HG02870 (cell line): ENCODE results near the gene PBRM1.
"Not testable (repeated sequence)": the region's sequence is repeated elsewhere in the genome, so short reads cannot be mapped to it uniquely, and the experiment has no call there.

Experiments used
- ATAC-seq: cut with Tn5 transposase; IDR thresholded peaks from one replicate; pipeline ENCODE4 v1.9.1; 2021; ENCODE audit warnings: mild to moderate bottlenecking, moderate library complexity; ENCODE audit not compliant: unreplicated experiment

PBRM1 gene

GRCh38 chr3:52704611-52705437, 19.1 kb upstream of the PBRM1 start:
- ATAC-seq = no peak

GRCh38 chr3:52703341-52703740, 17.6 kb upstream of the PBRM1 start:
- no peak for ATAC-seq

- ATAC-seq = no peak
Observed at GRCh38 chr3:52697632-52697965, 11.9 kb upstream of the PBRM1 start.

GRCh38 chr3:52696830-52697631, 11.3 kb upstream of the PBRM1 start:
- ATAC-seq = no peak

GRCh38 chr3:52695798-52696671, 10.3 kb upstream of the PBRM1 start:
- no peak for ATAC-seq

DNA sequence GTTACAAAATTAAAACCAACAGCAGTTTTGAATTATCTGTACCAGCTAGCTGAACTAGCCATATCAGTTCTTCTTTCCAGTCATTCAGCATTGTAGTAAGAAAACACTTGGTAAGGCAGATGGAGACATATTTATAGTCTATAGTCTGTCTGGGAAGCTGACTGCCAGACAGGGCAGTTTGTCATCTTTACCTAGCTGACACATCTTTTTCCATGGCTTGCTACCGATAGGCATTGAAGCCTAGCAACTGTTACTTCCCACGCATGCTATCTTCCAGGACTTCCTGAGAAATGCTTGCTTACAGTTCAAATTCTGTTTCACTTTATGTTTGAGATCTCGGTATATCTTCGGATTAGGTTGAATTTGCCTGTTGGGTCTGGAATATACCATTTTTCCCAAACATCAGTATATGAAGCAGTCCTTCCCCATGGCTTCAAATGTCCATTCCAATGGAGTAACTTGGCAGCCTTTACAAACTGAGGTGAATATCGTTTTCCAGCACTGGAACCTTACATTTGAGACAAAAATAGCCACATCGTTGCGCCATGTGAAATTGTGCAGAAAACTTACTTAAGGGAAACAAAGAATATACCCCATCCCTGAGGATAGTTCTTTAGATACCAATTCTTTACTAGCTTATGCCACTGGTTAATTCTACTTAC, 8.9 kb upstream of the PBRM1 start:
- no peak for ATAC-seq

- no peak for ATAC-seq
Observed at GRCh38 chr3:52693071-52693470, 7.4 kb upstream of the PBRM1 start.

GRCh38 chr3:52690560-52690959, 4.8 kb upstream of the PBRM1 start:
- ATAC-seq = no peak

GRCh38 chr3:52689151-52689550, 3.4 kb upstream of the PBRM1 start:
- no peak for ATAC-seq

DNA sequence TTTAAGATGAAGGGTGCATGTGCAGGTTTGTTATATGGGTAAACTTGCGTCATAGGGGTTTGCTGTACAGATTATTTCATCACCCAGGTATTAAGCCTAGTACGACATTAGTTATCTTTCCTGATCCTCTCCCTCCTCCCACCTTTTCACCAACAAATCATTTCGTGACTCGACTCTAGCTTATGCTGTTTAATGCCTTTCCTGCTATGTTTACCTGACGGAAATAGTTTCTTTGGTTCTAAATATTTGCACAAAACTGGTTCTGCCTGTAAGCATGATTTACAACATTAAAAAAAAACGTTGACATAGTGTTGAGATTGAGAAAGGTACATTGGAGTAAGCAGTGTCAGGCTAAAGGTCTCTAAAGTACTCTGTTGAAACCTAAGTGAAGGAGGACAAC, 2.6 kb upstream of the PBRM1 start:
- ATAC-seq = no peak

DNA sequence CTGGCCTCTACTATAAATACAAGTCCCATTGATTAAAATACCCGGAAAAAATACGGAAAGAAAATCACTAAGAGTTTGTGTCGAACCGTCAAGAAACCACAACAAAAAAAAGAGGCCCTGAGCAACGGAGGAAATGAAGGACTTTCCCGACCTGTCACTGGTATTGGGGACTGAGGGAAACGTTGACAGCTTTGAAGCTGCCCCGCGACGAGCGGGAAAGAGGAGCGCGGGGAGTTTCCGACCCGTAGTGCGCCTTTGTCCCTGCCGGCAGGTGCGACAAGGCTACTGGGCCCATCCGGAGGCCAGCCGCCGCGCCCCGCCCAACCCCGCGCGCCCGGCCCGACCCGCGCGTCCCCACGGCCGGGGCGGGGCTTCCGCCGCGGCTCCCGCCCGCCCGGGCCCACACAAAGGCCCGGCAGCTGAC, 416 bp downstream of the PBRM1 start:
- peak; percentile 62 for ATAC-seq

- no peak for ATAC-seq
Observed at GRCh38 chr3:52684184-52684583, 1.5 kb downstream of the PBRM1 start.

DNA sequence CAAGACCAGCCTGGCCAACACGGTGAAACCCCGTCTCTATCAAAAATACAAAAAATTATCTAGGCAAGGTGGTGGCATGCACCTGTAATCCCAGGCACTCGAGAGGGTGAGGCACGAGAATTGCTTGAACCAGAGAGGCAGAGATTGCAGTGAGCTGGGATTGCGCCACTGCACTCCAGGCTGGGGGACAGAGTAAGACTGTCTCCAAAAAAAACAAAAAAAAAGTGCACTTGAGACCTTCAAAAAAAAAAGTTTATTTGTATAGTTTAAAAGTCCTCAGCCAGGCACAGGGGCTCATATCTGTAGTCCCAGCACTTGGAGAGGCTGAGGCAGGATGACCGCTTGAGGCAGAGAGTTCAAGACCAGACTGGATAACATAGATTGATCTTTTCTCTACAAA, 2.1 kb downstream of the PBRM1 start:
- no peak for ATAC-seq

DNA sequence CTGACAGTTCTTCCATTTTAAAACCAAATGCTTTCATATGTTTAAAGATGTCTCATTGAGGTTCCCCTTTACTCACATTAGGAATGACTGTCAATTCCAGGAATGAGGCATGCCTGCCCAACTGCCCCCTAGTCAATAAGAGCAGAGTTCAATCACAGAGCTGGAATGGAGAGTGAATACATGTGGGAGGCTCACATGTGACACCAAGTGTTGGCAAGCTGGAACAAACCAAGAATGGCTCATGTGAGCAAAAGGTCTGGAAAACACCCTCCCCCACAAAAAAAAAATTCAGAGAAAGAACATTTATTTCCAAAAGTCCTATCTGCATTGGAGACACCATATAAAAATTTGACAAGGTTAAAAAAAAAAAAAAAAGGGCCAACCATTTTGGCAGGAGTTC, 3.7 kb downstream of the PBRM1 start:
- ATAC-seq = no peak

DNA sequence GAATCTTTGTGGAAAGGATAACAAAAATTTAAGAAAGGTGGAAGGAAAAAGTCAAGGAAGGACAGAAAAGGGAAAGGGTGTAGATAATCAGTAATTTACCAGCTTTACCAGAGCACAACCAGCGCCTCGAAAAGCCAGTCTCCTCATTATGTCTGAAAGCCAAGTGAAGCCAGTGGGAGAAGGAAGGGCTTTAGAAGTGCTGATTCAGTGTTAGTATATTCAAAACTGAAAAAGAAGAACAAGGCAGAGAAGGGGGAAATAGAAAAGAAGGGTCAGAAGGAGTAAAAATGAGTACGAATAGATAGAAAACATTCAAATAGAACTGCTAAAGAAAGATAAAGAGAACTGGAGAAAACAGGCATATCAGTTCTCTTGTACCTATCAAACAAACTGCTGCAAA, 4.1 kb downstream of the PBRM1 start:
- no peak for ATAC-seq

DNA sequence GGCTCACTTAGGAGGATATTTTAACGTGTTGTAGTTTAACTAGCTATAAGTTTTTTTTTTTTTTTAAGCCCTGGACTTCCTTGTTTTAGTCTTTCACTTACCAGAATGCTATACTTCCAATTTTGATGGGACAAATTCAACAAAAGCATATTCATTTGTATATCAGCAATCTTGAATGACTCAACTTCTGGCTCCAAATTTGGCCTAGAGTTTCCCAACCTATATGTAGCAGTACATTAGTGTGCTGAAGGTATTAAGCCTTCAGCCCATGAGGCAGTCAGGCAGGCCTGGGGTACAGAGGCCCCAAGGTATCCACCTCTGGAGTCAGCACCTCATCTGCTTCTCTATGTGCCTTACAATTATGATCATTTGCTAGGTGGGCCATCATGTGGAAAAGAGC, 5.9 kb downstream of the PBRM1 start:
- no peak for ATAC-seq

DNA sequence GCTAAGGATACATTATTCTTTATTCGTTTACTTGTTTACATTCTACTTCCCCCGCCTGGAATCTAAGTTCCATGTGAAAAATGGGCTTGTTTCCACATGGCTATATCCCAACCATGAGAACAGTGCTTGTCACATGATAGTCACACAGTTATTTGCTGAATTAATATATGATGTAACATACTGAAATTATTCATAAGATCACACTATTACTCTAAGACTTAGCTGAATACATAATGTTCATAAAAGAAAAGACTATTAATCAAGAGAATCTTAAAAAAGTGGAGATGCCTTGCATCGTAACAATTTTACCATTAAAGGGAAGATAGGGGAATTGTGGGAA, 6.5 kb downstream of the PBRM1 start:
- no peak for ATAC-seq

GRCh38 chr3:52678265-52679198, 7.2 kb downstream of the PBRM1 start:
- no peak for ATAC-seq

DNA sequence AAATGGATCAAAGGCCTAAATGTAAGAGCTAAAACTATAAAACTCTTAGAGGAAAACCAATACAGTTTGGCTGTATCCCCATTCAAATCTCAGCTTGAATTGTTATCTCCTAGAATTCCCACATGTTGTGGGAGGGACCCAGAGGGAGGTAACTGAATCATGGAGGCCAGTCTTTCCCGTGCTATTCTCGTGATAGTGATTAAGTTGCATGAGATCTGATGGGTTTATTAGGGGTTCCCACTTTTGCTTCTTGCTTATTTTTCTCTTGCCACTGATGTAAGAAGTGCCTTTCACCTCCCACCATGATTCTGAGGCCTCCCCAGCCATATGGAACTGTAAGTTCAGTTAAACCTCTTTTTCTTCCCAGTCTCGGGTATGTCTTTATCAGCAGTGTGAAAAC, 9.5 kb downstream of the PBRM1 start:
- ATAC-seq = not testable (repeated sequence)

DNA sequence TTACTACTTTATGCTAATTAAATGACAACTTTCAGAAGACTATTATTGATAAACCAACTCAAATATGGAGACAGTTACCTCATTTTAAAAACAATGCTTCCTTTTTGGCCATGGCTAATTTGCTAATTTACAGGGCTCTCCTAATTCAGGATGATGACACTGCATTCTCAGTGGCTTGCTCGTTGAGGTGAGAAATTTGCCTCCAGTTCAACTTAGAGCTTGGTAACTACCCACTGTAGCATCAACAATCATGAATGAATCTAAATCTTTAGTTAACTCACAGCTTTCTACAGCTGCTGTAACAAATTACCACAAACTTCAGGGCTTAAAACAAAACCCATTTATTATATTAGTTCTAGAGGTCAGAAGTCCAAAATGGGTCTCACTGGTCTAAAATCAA, 14.0 kb downstream of the PBRM1 start:
- ATAC-seq = no peak
